ENCODE results near the gene LRIG1.

Gene LRIG1

DNA sequence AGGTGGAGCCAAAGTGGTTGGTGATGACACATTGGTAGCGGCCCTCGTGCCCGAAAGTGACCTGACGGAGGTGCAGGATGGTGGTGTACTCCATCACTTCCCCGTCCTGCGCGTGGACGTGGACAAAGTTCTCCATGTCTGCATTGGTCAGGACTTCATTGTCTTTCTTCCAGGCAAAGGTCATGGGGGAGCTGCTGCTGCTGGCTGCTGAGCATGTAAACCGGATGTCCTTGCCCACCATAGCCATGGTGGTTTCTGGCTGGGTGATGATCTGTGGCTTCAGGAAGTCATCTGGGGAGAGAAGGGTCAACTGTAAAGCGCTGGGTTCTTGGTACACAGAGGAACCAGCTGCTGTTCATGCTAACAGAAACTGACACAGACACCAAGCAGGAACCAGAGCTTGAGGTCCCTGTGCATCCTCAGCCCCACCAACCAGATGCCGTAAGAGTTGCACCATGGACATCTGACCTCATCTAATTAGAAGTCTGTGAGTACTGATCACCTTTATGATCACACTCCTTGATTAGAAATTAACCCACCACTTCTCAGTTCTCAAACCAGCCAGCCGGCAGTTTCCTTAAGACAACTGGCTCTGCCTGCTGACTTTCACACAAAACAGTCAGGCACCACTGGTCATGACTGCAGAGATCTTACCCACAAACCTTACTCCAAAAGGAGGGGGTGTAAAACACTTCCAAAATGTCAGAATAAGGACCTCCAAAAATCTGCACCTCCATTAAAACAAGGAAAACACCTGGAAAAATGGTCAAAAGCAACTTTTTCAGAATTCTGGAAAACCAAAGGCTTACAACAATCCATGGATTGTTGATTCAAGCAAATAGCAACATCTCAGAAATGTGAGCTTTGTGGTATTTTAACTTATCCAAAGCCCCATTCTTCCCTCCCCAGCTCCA lies 114.6 kb downstream of the LRIG1 start:
- DNase-seq (ENCODE audit: low read depth in 2 of 2), result no peak

DNA sequence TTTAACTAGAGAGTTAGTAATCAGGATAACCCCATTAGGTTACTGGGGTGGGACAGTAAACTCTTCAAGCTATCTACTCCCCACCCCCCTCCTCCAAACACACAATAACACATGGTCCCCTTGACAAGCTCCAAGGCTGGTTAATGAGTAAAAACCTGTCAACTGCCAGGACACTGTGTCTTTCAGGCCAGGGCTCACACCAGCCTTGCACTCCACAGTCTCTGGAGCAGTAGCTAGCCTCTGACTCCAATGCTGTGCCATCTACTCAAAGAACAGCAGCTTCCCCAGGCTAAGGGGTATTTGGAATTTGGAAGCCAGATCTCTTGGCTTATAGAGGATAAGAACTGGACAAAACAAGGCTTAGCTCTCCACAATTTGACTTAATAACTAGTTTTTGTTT lies 115.8 kb downstream of the LRIG1 start:
- no peak for DNase-seq (ENCODE audit: low read depth in 2 of 2)

DNA sequence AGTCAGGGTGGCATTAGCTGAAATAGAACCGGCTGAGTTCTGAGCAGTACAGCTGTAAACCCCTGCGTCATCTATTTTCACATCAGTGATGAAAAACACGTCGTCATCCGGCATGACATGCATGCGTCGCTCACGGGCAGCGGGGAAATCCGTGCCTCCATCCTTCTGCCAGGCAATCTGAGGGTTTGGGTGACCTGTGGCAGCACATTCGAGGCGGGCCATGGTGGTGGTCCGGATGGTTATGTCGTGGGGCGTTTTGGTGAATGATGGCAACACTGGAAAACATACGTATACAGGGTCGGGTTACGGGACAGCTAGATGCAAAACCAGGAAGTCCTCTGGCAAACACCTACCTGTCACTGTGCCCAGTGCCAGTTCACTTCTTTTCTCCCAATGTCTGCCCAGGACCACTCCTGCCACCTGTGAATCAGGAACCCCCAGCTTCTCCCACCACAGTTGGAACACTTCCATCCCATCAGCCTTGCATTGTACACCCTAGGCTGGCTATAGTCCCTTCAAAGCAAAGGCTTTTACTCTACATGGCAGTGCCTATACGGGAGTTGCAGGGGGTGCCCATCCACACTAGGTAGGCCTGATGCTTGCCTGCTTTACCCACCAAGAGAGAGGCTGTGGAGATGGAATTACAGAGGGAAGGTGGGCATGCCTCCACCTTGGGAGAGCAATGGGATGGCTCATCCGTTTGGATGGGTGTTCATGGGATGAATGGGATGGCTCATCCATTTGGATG lies 116.7 kb downstream of the LRIG1 start:
- DNase-seq (ENCODE audit: low read depth in 2 of 2), result no peak

DNA sequence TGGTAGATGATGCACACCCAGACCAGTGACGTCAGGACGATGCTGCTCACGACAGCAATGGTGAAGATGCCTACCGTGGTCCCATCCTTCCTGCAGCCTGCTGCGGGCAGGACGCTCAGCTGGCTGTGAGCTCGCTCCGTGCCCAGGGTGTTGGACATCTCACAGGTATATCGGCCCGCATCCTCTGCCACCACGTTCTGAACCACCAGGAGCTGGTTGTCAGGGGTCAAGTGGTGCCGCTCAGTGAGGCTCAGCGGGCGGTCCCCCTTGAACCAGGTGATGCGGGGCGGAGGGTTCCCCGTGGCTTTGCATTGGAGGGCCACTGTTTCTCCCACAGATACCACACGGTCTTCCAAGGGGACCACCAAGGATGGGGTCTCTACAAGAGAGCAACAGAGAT lies 117.8 kb downstream of the LRIG1 start:
- no peak for DNase-seq (ENCODE audit: low read depth in 2 of 2)

DNA sequence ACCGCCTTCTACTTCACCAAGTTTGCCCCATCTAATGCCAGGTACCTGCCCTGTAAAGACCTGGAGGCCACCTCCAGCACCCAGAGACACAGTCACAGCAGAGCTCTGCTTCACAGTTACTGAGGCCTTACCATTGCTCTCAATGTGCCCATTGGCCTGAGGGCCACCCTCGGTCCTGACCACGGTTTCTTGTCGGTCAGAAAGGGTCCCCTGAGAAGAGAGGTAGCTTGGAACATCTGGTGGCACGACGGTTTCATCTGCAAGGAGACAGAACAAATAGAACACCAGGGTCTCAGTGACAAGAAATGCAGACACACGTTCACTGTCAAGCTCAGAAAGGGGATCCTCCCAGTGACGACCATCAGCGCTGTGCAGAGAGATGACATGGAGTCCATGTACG lies 118.7 kb downstream of the LRIG1 start:
- DNase-seq (ENCODE audit: low read depth in 2 of 2), result no peak

DNA sequence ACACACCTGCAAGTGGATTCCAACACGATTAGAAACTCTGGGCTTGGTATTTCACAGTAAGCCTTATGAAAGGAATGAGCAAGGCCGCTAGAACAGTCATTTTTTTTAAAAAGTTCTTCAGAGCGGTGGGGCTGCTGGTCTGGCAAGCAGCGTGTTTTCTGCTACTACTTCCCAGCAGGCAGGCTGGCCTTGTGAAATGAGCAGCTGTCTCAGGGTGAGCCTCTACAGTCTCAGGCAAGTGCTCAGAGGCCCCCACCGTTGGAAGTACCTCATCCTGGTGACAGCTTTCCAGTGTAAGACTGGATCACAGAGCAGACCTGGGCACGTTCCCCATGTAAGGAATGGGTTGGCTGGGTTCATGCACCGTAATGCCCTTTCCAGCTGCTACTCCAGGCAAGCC lies 119.2 kb downstream of the LRIG1 start:
- DNase-seq (ENCODE audit: low read depth in 2 of 2), result no peak

DNA sequence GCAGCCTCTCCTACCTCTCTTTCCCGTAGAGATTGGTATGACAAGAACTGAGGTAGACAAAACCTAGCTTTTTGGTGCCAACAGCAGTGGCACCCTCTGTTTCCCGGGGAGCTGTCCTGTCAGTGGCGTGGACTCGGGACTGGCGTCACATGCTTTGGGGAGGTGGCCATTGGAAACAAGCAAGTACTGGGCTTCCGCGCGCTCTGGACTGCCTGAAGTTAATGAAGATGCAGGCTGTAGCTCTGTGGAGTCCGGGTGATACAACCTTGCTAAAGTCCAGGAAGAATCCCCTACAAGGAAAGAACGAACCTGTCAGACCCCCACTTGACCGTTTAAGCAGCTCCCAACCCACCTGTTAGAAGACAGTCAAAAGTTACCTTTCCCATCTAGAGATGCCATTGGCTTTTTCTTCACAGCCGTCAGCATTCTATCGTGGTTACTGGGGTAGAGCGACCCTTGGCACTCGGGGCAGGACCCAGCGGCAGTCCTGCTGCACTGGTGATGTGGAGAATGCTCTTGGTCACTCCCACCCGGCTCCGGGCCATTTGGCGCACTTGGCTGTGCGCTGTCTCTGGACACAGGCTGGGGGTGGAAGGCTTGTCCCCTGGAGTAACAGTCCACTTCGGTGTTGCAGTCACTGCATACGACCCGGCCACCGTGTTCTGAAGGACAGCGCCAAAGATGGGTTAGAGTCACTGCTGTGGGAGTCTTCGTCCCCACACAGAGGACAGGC lies 120.5 kb downstream of the LRIG1 start:
- no peak for DNase-seq (ENCODE audit: low read depth in 2 of 2)

DNA sequence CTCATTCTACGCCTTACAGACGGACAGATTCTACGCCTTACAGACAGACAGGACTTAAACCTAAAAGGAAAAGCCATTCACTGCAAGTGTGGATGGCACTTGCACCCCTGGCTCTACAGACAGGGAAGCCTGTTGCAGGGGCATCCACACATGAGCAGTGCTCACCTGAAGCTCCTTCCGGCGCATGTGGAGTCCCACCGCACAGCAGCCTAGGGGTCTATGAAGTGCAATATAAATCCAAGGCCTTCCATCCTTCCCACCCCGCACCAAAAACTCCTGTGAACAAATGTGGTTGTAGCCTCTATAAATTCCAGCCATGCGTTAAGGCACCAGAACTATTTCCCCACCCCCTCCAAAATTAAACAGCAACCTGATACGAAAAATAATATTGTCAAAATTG lies 121.3 kb downstream of the LRIG1 start:
- DNase-seq (ENCODE audit: low read depth in 2 of 2), result no peak

DNA sequence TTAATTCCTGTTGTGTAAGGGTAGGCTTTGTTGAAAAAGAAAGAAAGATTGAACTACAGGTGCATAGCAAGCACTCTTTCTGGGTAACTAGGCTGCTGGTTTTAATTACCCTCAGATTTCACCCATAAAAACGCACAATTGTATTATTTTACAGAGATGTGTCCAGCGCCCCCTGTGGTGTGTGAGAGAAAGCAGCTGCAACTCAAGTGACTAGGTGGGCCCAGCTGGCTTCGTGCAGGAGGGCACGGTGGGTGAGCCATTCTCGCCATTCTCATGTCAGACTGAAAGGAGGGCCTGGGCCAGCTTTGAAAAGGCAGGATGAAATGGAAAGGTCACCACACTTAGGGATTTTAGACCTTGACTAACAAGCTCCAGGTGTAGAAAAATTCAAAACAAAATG lies 122.6 kb downstream of the LRIG1 start:
- DNase-seq (ENCODE audit: low read depth in 2 of 2), result no peak

DNA sequence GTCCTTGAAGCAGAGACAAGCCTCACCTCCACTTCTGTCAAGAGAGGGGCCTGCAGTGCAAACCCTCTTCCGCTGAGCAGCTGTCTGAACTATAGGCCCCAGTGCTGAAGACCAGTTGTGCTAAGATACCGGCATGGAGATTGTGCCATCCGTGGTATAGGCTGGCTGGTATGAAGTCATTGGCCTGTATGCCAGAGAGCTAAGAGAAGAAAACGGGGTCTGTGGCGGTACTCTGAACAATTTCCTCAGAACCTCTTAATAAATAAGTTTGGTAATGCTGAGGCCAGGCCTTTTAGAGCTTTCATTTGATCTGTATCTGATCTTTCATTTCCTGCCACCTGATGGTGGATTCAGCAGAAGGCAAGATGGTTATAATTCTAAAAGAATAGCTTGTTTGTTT lies 123.0 kb downstream of the LRIG1 start:
- DNase-seq (ENCODE audit: low read depth in 2 of 2), result no peak

DNA sequence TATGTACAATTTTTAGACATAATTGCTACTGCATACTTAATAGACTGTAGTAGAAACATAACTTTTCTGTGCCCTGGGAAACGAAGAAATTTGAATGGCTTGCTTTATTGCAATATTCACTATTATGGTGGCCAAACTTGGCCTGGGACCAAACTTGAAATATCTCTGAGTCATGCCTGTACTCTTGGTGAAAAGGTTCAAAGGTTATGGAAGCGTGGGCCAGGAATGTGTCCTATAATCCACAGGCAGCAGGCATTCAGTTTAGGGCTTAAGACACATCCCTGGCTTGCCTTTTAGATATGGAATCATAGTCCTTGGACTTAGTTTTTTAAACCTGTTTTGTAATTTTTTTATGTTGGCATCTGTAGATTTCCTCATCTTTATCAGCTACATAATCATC lies 124.3 kb downstream of the LRIG1 start:
- DNase-seq (ENCODE audit: low read depth in 2 of 2), result no peak

DNA sequence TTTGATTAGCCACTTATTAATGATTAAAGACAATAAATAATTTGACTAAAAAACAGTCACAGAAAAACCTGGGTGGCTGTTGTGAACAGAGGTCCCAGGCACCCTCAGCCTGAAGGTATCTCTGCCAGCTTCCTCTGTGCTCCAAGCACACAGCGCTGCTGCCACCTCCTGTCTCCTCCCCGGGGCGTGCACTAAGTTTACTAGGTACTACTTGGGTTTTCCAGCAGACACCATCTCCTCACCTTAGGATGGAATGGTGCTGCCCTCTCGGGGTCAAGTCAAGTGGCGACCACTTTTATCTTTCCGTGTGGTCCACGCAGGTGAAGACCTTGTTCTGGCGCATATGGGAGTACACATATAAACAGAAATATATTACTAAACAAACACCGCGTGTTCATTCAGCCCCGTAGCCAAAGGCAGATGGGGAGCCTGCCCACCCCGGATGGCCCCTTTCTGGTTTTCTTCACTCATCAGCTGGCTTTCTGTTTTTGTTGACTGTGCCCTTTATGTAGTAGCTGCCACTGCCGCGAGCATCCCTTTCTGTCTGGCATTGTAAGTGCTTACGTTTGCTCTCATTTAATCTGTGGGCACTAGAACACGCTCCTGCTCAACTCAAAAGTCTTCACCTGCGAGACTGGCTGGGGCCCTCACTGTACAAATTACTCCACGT lies 128.0 kb downstream of the LRIG1 start:
- DNase-seq (ENCODE audit: low read depth in 2 of 2), result no peak

DNA sequence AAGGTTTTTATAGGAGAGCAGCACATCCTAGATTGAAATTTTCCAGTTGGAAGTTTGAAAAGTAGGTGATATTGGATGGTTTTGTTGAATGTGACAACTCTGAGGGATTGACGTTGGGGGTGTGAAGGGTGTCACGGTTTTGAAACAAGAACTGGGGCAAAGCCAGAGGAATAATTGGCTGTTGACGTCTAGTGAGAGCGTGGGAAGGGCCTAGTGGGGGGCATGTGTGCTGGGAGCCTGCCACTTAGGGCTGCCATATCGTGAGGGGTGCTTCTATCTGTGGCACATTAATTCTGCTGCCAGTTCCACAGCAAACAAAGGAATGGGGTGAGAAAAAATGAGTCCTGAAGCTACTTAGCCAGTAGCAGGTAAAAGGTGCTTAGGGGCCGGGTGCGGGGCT lies 129.4 kb downstream of the LRIG1 start:
- no peak for DNase-seq (ENCODE audit: low read depth in 2 of 2)

DNA sequence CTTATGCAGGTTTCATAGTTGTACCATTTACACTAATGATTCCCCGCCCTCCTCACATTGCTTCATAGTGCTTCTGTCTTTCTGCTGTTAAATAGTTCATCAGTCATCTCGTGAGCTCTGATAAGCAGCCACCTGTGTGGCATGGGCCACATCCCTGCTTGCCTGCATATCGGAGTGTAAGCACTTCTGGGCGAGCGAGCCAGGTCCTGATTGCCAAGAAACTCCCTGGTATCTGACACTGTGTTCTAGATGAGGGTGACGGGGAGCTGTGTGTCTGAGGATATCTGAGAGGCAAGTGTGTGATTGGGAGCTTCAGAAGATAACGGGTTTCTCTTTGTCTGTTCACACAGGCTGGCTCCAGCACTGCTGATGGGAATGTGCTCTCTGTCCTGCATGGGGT lies 130.6 kb downstream of the LRIG1 start:
- DNase-seq (ENCODE audit: low read depth in 2 of 2), result no peak

DNA sequence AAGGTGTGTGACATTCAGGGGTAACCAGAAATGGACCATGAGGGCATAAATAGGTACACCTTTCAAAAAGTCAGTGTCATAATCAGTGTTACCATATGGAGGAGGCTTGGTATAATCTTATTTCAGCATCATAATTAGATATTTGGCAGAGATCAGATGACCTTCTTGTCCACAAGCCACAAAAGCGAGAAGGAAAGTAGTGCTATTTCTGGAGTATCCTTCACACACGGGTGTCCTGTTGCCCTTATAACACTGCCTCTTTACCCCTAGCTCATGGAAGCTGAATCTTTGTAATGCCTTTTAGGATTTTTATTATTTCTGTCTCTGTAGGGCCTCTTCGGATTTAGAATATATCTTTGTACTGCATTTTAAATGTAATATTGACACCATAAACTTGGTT lies 132.8 kb downstream of the LRIG1 start:
- no peak for DNase-seq (ENCODE audit: low read depth in 2 of 2)

DNA sequence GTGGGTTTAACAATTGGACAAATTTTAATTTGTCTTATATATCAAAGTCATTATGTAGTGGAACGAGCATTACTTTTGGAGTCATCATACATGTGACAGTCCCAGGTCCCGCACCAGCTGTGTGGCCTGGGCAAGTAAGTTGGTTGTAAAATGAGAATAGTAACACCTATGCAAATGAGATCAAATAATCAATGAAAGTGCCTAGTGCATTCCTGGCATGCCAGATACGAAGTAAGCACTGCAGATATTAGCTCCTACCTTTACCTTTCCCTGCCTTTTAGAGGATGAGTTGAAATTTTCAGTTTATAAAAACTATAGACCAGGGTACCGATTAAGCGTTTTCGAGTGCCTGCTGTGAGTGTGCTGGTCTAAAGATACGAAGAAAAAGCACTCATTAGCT lies 134.1 kb downstream of the LRIG1 start:
- DNase-seq (ENCODE audit: low read depth in 2 of 2), result no peak

DNA sequence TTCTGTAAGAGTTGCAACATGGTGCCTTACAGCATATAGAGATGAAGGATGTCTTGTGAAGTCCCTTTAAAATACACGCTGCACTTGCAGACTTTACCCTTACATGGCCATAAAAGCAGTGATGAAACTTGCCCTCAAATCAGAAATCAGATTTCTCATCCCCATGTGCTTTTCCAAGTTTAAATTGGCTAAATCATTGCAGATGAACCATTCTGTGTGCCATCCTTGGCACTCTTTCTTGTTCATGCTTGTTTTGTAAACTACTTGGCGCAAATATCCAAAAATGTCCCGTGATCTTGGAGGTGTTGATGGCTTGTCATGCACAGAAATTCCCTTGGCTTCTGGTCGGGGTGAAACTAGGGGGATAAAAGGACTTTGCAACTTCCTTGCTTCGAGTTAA lies 135.7 kb downstream of the LRIG1 start:
- no peak for DNase-seq (ENCODE audit: low read depth in 2 of 2)

DNA sequence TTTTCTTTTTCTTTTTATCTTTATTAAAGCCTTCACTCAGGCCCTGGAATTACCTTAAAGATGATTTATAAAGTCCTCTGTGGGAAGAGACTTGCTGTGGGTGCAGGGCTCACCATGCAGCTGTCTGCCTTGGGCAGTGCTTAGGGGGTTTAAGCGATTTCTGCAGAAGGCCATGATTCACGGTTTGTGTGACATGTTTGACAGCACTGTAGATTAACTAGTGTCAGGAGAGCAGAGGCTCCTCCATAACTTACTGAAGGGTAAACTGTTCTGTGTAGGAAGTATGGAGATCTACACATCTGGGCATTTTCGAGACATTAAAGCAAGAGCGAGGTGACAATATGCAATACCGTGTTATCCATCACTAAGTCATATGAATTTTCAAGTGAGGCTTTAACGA lies 137.7 kb downstream of the LRIG1 start:
- DNase-seq (ENCODE audit: low read depth in 2 of 2), result no peak

DNA sequence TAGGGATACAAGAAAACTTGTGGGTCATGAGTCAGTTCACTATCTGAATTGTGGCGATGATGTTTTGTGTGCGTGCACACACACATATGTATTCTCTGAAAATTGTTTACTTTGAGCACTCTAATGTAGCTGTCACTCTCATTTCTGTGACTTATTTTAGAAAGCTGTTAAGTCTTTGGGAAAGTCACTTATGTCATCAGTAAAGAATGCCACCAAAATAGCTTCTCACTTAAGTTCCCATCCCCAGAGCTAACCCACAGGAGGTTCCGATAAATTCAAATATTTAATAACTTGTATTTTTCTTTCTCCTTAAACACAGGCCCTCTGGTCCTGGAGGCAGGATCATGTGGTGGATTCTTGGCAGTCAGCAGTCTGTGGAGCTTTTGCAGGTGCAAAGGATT lies 138.3 kb downstream of the LRIG1 start:
- no peak for DNase-seq (ENCODE audit: low read depth in 2 of 2)

DNA sequence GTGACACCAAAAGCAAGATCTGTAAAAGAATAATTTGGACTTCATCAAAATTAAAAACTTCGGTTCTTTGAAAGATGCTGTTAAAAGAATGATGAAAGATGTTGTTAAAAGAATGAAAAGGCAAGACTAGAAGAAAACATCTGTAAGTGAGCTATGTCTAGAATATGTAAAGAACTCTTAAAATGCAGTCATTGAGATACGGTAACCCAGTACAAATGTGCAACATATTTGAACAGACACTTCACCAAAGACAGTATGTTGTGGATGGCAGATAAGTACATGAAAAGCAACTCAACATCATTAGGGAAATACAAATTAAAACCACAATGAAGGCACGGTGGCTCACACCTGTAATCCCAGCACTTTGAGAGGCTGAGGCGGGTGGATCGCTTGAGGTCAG lies 139.5 kb downstream of the LRIG1 start:
- no peak for DNase-seq (ENCODE audit: low read depth in 2 of 2)

DNA sequence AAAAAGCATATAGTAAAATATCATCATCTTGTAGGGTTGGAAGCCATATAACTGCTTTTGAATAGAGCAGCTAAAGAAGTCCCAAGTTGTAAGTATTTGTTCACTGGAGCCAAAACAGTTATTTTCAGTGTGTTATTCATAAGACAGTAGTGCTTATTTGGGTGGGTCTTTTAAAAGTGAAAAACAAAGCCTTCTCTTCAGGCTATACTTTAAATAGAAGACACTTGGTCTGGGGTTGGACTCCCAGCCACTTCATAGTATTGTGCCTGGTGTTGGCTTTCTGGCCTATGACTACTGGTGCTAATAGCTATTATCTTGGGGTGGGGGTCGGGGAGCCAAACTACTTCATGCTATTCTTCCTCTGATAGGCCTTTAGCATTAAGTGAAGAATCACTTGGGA lies 144.8 kb downstream of the LRIG1 start:
- DNase-seq (ENCODE audit: low read depth in 2 of 2), result no peak

DNA sequence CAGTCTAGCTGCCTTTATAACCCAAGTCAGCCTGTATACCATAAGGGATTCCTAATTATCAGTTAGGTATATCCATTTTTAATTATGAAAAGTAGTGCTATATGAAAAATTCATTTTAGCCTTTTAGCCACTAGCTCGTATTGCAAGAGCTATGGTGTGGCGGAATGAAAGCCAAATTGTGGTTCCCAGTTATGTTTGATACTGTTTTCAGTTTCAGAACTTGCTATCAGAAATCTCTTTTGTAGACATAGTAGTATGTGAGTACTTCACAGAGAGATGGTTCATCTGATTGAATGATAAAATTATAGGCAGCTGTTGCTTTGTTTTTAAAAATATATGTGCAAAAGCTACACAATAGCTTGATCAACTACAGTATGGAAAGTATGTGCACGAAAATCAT lies 145.4 kb downstream of the LRIG1 start:
- no peak for DNase-seq (ENCODE audit: low read depth in 2 of 2)
